Measurements from ENCODE around the gene SIX6.

The SIX6 gene

GRCh38 chr14:60506462-60506984, 2.4 kb upstream of the SIX6 start:
- CTCF ChIA-PET: no interaction called here
- TF ChIP-seq LEF1 (IDR thresholded peaks at IDR 0.05; ENCODE audit: borderline replicate concordance) (no peak), FOXA1 (IDR thresholded peaks at IDR 0.05) (no peak), L3MBTL2 (conservative IDR thresholded peaks at IDR 0.05) (no peak), ELF4 (IDR thresholded peaks at IDR 0.05) (no peak), FOXM1 (IDR thresholded peaks at IDR 0.05; ENCODE audit: borderline replicate concordance) (no peak), BHLHE40 (IDR thresholded peaks at IDR 0.05; ENCODE audit: borderline replicate concordance) (no peak), ZNF384 (IDR thresholded peaks at IDR 0.05) (no peak), CTBP1 (IDR thresholded peaks at IDR 0.05; ENCODE audit: borderline replicate concordance) (no peak), SP1 (IDR thresholded peaks at IDR 0.05) (no peak), ARNT (IDR thresholded peaks at IDR 0.05) (no peak), SUZ12 (IDR thresholded peaks at IDR 0.05) (no peak), TARDBP (IDR thresholded peaks at IDR 0.05) (no peak), HDGF (IDR thresholded peaks at IDR 0.05; ENCODE audit: borderline replicate concordance) (no peak), NFRKB (IDR thresholded peaks at IDR 0.05) (no peak), PKNOX1 (IDR thresholded peaks at IDR 0.05) (no peak), FOXK2 (IDR thresholded peaks at IDR 0.05) (no peak)
- DNase-seq (ENCODE audit: extremely low spot score): no peak
- POLR2A ChIA-PET: interaction anchor here (0.6 to 1.1 kb wide), 2 partner anchors 8 to 182 kb away, joined by 3 read pairs; no protein-coding TSS in a partner anchor

- ChIA-PET POLR2A (interaction anchor here (1.1 kb wide), 1 partner anchor 8 kb away, joined by 3 read pairs; no protein-coding TSS in a partner anchor), CTCF (no interaction called here)
- TF ChIP-seq PKNOX1 (IDR thresholded peaks at IDR 0.05) (no peak), BHLHE40 (IDR thresholded peaks at IDR 0.05; ENCODE audit: borderline replicate concordance) (no peak), CTBP1 (IDR thresholded peaks at IDR 0.05; ENCODE audit: borderline replicate concordance) (no peak), NFRKB (IDR thresholded peaks at IDR 0.05) (no peak), SP1 (IDR thresholded peaks at IDR 0.05) (no peak), FOXK2 (IDR thresholded peaks at IDR 0.05) (no peak), HDGF (IDR thresholded peaks at IDR 0.05; ENCODE audit: borderline replicate concordance) (no peak), FOXA1 (IDR thresholded peaks at IDR 0.05) (no peak), L3MBTL2 (conservative IDR thresholded peaks at IDR 0.05) (no peak), SUZ12 (IDR thresholded peaks at IDR 0.05) (no peak), TARDBP (IDR thresholded peaks at IDR 0.05) (no peak), ARNT (IDR thresholded peaks at IDR 0.05) (no peak), LEF1 (IDR thresholded peaks at IDR 0.05; ENCODE audit: borderline replicate concordance) (no peak), FOXM1 (IDR thresholded peaks at IDR 0.05; ENCODE audit: borderline replicate concordance) (no peak), ELF4 (IDR thresholded peaks at IDR 0.05) (no peak), ZNF384 (IDR thresholded peaks at IDR 0.05) (no peak)
- DNase-seq (ENCODE audit: extremely low spot score): no peak
Observed at GRCh38 chr14:60506985-60507829, 1.7 kb upstream of the SIX6 start.

- CTCF ChIA-PET: interaction anchor here (1.6 kb wide), 1 partner anchor 176 kb away, joined by 3 read pairs; no protein-coding TSS in a partner anchor
- POLR2A ChIA-PET: no interaction called here
- no peak for DNase-seq (ENCODE audit: extremely low spot score)
- no peak for TF ChIP-seq ZNF384 (IDR thresholded peaks at IDR 0.05)
- no peak for TF ChIP-seq PKNOX1 (IDR thresholded peaks at IDR 0.05)
- no peak for TF ChIP-seq FOXK2 (IDR thresholded peaks at IDR 0.05)
- TF ChIP-seq CTBP1 (IDR thresholded peaks at IDR 0.05; ENCODE audit: borderline replicate concordance): no peak
- no peak for TF ChIP-seq ELF4 (IDR thresholded peaks at IDR 0.05)
- TF ChIP-seq FOXA1 (IDR thresholded peaks at IDR 0.05): no peak
- no peak for TF ChIP-seq HDGF (IDR thresholded peaks at IDR 0.05; ENCODE audit: borderline replicate concordance)
- TF ChIP-seq LEF1 (IDR thresholded peaks at IDR 0.05; ENCODE audit: borderline replicate concordance): no peak
- TF ChIP-seq ARNT (IDR thresholded peaks at IDR 0.05): no peak
- no peak for TF ChIP-seq SP1 (IDR thresholded peaks at IDR 0.05)
- no peak for TF ChIP-seq SUZ12 (IDR thresholded peaks at IDR 0.05)
Observed at GRCh38 chr14:60508363-60508706, 611 bp upstream of the SIX6 start.

- ChIA-PET CTCF (interaction anchor here (1.6 kb wide), 1 partner anchor 178 kb away, joined by 3 read pairs; no protein-coding TSS in a partner anchor), POLR2A (no interaction called here)
- DNase-seq (ENCODE audit: extremely low spot score): no peak
- TF ChIP-seq FOXA1 (IDR thresholded peaks at IDR 0.05): no peak
- no peak for TF ChIP-seq FOXM1 (IDR thresholded peaks at IDR 0.05; ENCODE audit: borderline replicate concordance)
Observed at GRCh38 chr14:60509438-60510253, 700 bp downstream of the SIX6 start.

GRCh38 chr14:60510254-60510950, 1.5 kb downstream of the SIX6 start:
- no peak for TF ChIP-seq ELF4 (IDR thresholded peaks at IDR 0.05)
- no peak for TF ChIP-seq NFRKB (IDR thresholded peaks at IDR 0.05)
- no peak for TF ChIP-seq HDGF (IDR thresholded peaks at IDR 0.05; ENCODE audit: borderline replicate concordance)
- no peak for TF ChIP-seq SUZ12 (IDR thresholded peaks at IDR 0.05)
- no peak for TF ChIP-seq LEF1 (IDR thresholded peaks at IDR 0.05; ENCODE audit: borderline replicate concordance)
- no peak for TF ChIP-seq ZNF384 (IDR thresholded peaks at IDR 0.05)
- TF ChIP-seq PKNOX1 (IDR thresholded peaks at IDR 0.05): no peak
- TF ChIP-seq CTBP1 (IDR thresholded peaks at IDR 0.05; ENCODE audit: borderline replicate concordance): no peak
- no peak for TF ChIP-seq BHLHE40 (IDR thresholded peaks at IDR 0.05; ENCODE audit: borderline replicate concordance)
- no peak for TF ChIP-seq ARNT (IDR thresholded peaks at IDR 0.05)
- TF ChIP-seq FOXM1 (IDR thresholded peaks at IDR 0.05; ENCODE audit: borderline replicate concordance): no peak
- ChIA-PET CTCF (no interaction called here), POLR2A (no interaction called here)
- no peak for DNase-seq (ENCODE audit: extremely low spot score)

Measured in HEK293T (cell line).